RCC 7860 (cell line): ENCODE results near the gene OPA3.

Source experiments
- DNase-seq: peaks from one replicate; pipeline ENCODE4 v3.0.0-alpha.2; 2015; ENCODE audit warnings: low spot score
- FAIRE-seq: peaks from 2 replicates; lab custom pipeline; 2012; peaks lifted over from hg19 to GRCh38; lab: Jason Lieb, UNC

OPA3 gene

GRCh38 chr19:45484273-45484945 lies 100.2 kb downstream of the OPA3 start:
- FAIRE-seq (no peak), DNase-seq (no peak)

- FAIRE-seq (no peak), DNase-seq (no peak)
Observed at GRCh38 chr19:45483033-45483432, 101.6 kb downstream of the OPA3 start.

GRCh38 chr19:45478454-45479238 lies 106.0 kb downstream of the OPA3 start:
- FAIRE-seq (peak; percentile 71), DNase-seq (peak; percentile 90)

GRCh38 chr19:45477713-45478453 lies 106.7 kb downstream of the OPA3 start:
- FAIRE-seq = no peak

More at GRCh38 chr19:45477713-45478453, 106.7 kb downstream of the OPA3 start:
- no peak for DNase-seq
